ENCODE measurements around the gene PABPC1L. TPM values are rescaled to one million over a fixed set of nuclear protein-coding genes. Genes with fewer than 3 reads are reported as not detected.

Gene PABPC1L
- total RNA-seq, 2 experiments from 2014 or later = 22.8 to 27.5 TPM

GRCh38 chr20:44938637-44939036 is 28.8 kb downstream of the PABPC1L start:
- Histone ChIP-seq H3K36me3 (ENCODE audit: insufficient read depth, low read length) (peaks cover 62% of the 10 kb centered on the region), H3K27ac (ENCODE audit: low read depth in 1 of 2, low read length in 2 of 2) (no peak overlapping the region), H3K4me3 (ENCODE audit: low read length) (no peak overlapping the region), H3K9me3 (ENCODE audit: control insufficient read depth in 1 of 2, insufficient read depth in 1 of 2, low read length in 2 of 2) (no peaks in the 10 kb centered on the region), H3K27me3 (ENCODE audit: control insufficient read depth in 1 of 2, insufficient read depth in 2 of 2, low read length in 2 of 2) (no peaks in the 10 kb centered on the region), H3K4me1 (ENCODE audit: insufficient read depth, low read length) (no peaks in the 10 kb centered on the region)
- ChIA-PET POLR2A (no interaction called here), CTCF (no interaction called here)
- peak overlapping the region; percentile 47 for H3K27ac Mint-ChIP-seq
- intact Hi-C loops (cut with DNase I, micrococcal nuclease) = loop anchor here in 1 of 2 experiments (5.0 kb wide), 1 partner anchor 159 kb away; no protein-coding TSS in a partner anchor
- no peak overlapping the region for H3K4me3 Mint-ChIP-seq
- no peaks in the 10 kb centered on the region for H3K9me3 Mint-ChIP-seq
- no peak for DNase-seq
- H3K27me3 Mint-ChIP-seq = no peaks in the 10 kb centered on the region
- TF ChIP-seq CTCF (IDR thresholded peaks at IDR 0.05) = no peak
- no peak for ATAC-seq (ENCODE audit: poor library complexity)
- H3K4me1 Mint-ChIP-seq (ENCODE audit: low read depth) = no peaks in the 10 kb centered on the region
- H3K36me3 Mint-ChIP-seq (ENCODE audit: low read depth) = peaks cover 68% of the 10 kb centered on the region

- POLR2A ChIA-PET = no interaction called here
- no peak for TF ChIP-seq CTCF (IDR thresholded peaks at IDR 0.05)
- no peaks in the 10 kb centered on the region for H3K27me3 Mint-ChIP-seq
- H3K9me3 ChIP-seq (ENCODE audit: control insufficient read depth in 1 of 2, insufficient read depth in 1 of 2, low read length in 2 of 2) = no peaks in the 10 kb centered on the region
- CTCF ChIA-PET = no interaction called here
- peaks cover 73% of the 10 kb centered on the region for H3K36me3 ChIP-seq (ENCODE audit: insufficient read depth, low read length)
- intact Hi-C loops (cut with DNase I, micrococcal nuclease) = no loop called here
- H3K27ac Mint-ChIP-seq = no peak overlapping the region
- no peak overlapping the region for H3K27ac ChIP-seq (ENCODE audit: low read depth in 1 of 2, low read length in 2 of 2)
- DNase-seq = no peak
- H3K4me3 ChIP-seq (ENCODE audit: low read length) = no peak overlapping the region
- ATAC-seq (ENCODE audit: poor library complexity) = no peak
- no peaks in the 10 kb centered on the region for H3K4me1 ChIP-seq (ENCODE audit: insufficient read depth, low read length)
- no peaks in the 10 kb centered on the region for H3K4me1 Mint-ChIP-seq (ENCODE audit: low read depth)
- H3K4me3 Mint-ChIP-seq = no peak overlapping the region
- no peaks in the 10 kb centered on the region for H3K9me3 Mint-ChIP-seq
- H3K36me3 Mint-ChIP-seq (ENCODE audit: low read depth) = peaks cover 93% of the 10 kb centered on the region
- no peaks in the 10 kb centered on the region for H3K27me3 ChIP-seq (ENCODE audit: control insufficient read depth in 1 of 2, insufficient read depth in 2 of 2, low read length in 2 of 2)
Observed at GRCh38 chr20:44941120-44941691, 31.3 kb downstream of the PABPC1L start.

GRCh38 chr20:44942264-44942973 is 32.6 kb downstream of the PABPC1L start:
- H3K36me3 ChIP-seq (ENCODE audit: insufficient read depth, low read length) = peaks cover 82% of the 10 kb centered on the region
- H3K27ac Mint-ChIP-seq = no peak overlapping the region
- ChIA-PET CTCF (interaction anchor here (0.6 kb wide), 1 partner anchor 52 kb away, joined by 3 read pairs; no protein-coding TSS in a partner anchor), POLR2A (interaction anchor here (0.6 kb wide), 1 partner anchor 10 kb away, joined by 3 read pairs; no protein-coding TSS in a partner anchor)
- ATAC-seq (ENCODE audit: poor library complexity) = no peak
- TF ChIP-seq CTCF (IDR thresholded peaks at IDR 0.05) = no peak
- no peak overlapping the region for H3K27ac ChIP-seq (ENCODE audit: low read depth in 1 of 2, low read length in 2 of 2)
- no peak overlapping the region for H3K4me3 Mint-ChIP-seq
- no peak for DNase-seq
- intact Hi-C loops (cut with DNase I, micrococcal nuclease) = no loop called here
- no peaks in the 10 kb centered on the region for H3K27me3 ChIP-seq (ENCODE audit: control insufficient read depth in 1 of 2, insufficient read depth in 2 of 2, low read length in 2 of 2)
- no peaks in the 10 kb centered on the region for H3K9me3 ChIP-seq (ENCODE audit: control insufficient read depth in 1 of 2, insufficient read depth in 1 of 2, low read length in 2 of 2)
- no peaks in the 10 kb centered on the region for H3K9me3 Mint-ChIP-seq
- no peaks in the 10 kb centered on the region for H3K4me1 ChIP-seq (ENCODE audit: insufficient read depth, low read length)
- H3K36me3 Mint-ChIP-seq (ENCODE audit: low read depth) = peaks cover 92% of the 10 kb centered on the region
- H3K27me3 Mint-ChIP-seq = no peaks in the 10 kb centered on the region
- H3K4me1 Mint-ChIP-seq (ENCODE audit: low read depth) = no peaks in the 10 kb centered on the region
- H3K4me3 ChIP-seq (ENCODE audit: low read length) = no peak overlapping the region

All from CD4-positive, alpha-beta T cell (primary cell).